Islet precursor cell (in vitro differentiated cells): ENCODE data around the gene LIMA1.
"Not testable (repeated sequence)": the region's sequence is repeated elsewhere in the genome, so short reads cannot be mapped to it uniquely, and the experiment has no call there.

Experiments used
- DNase-seq: peaks from one replicate; pipeline ENCODE4 v3.0.0-alpha.2; 2018

Gene LIMA1

GRCh38 chr12:50246197-50246865, 37.0 kb downstream of the LIMA1 start:
- no peak for DNase-seq

GRCh38 chr12:50243507-50243906, 39.8 kb downstream of the LIMA1 start:
- DNase-seq: no peak

GRCh38 chr12:50242751-50243191, 40.5 kb downstream of the LIMA1 start:
- peak; percentile 97 for DNase-seq

- DNase-seq: no peak
These were observed 42.1 kb downstream of the LIMA1 start for GRCh38 chr12:50241178-50241577.

GRCh38 chr12:50240792-50241114, 42.6 kb downstream of the LIMA1 start:
- no peak for DNase-seq

GRCh38 chr12:50240096-50240791, 43.1 kb downstream of the LIMA1 start:
- DNase-seq: peak; percentile 78

GRCh38 chr12:50239355-50239891, 43.9 kb downstream of the LIMA1 start:
- DNase-seq: peak; percentile 66

- DNase-seq: peak; percentile 93
These were observed 49.0 kb downstream of the LIMA1 start for GRCh38 chr12:50234347-50234746.

GRCh38 chr12:50232771-50233209, 50.5 kb downstream of the LIMA1 start:
- no peak for DNase-seq

- DNase-seq: no peak
These were observed 51.1 kb downstream of the LIMA1 start for GRCh38 chr12:50232206-50232605.

- DNase-seq: no peak
These were observed 52.0 kb downstream of the LIMA1 start for GRCh38 chr12:50231346-50231745.

- no peak for DNase-seq
These were observed 53.1 kb downstream of the LIMA1 start for GRCh38 chr12:50230217-50230616.

GRCh38 chr12:50224026-50224692, 59.2 kb downstream of the LIMA1 start:
- DNase-seq: peak; percentile 92

GRCh38 chr12:50222275-50222783, 61.0 kb downstream of the LIMA1 start:
- DNase-seq: peak; percentile 94

- no peak for DNase-seq
These were observed 61.9 kb downstream of the LIMA1 start for GRCh38 chr12:50221228-50222008.

- no peak for DNase-seq
These were observed 62.8 kb downstream of the LIMA1 start for GRCh38 chr12:50220363-50220995.

GRCh38 chr12:50219544-50219943, 63.8 kb downstream of the LIMA1 start:
- DNase-seq: no peak

GRCh38 chr12:50219001-50219400, 64.3 kb downstream of the LIMA1 start:
- not testable (repeated sequence) for DNase-seq

GRCh38 chr12:50218386-50218785, 64.9 kb downstream of the LIMA1 start:
- peak; percentile 86 for DNase-seq

- no peak for DNase-seq
These were observed 66.1 kb downstream of the LIMA1 start for GRCh38 chr12:50217202-50217601.

GRCh38 chr12:50215033-50215432, 68.3 kb downstream of the LIMA1 start:
- no peak for DNase-seq

GRCh38 chr12:50214018-50214417, 69.3 kb downstream of the LIMA1 start:
- DNase-seq: no peak
